ENCODE measurements around the gene ATXN7L3.

ATXN7L3 gene

GRCh38 chr17:44174427-44174826 is 25.3 kb downstream of the ATXN7L3 start:
- TF ChIP-seq TCF12 (IDR thresholded peaks at IDR 0.05; ENCODE audit: low read depth) (no peak), FOXM1 (IDR thresholded peaks at IDR 0.05; ENCODE audit: borderline replicate concordance, low read depth) (no peak), CEBPB (IDR thresholded peaks at IDR 0.05) (no peak), MAX (IDR thresholded peaks at IDR 0.05) (no peak), USF1 (IDR thresholded peaks at IDR 0.05) (no peak), ZBTB7A (IDR thresholded peaks at IDR 0.05; ENCODE audit: low read depth) (no peak), EGR1 (IDR thresholded peaks at IDR 0.05) (no peak)

GRCh38 chr17:44171931-44172455 is 27.7 kb downstream of the ATXN7L3 start:
- TF ChIP-seq USF1 (IDR thresholded peaks at IDR 0.05) (no peak), CEBPB (IDR thresholded peaks at IDR 0.05) (no peak)

- TF ChIP-seq FOXM1 (IDR thresholded peaks at IDR 0.05; ENCODE audit: borderline replicate concordance, low read depth): no peak
- TF ChIP-seq CEBPB (IDR thresholded peaks at IDR 0.05): no peak
- no peak for TF ChIP-seq ZBTB7A (IDR thresholded peaks at IDR 0.05; ENCODE audit: low read depth)
- no peak for TF ChIP-seq REST (IDR thresholded peaks at IDR 0.05; ENCODE audit: low read depth)
- TF ChIP-seq CREB1 (IDR thresholded peaks at IDR 0.05; ENCODE audit: low read depth): no peak
- TF ChIP-seq RAD21 (IDR thresholded peaks at IDR 0.05; ENCODE audit: low read depth): no peak
- no peak for TF ChIP-seq MAX (IDR thresholded peaks at IDR 0.05)
- no peak for TF ChIP-seq TEAD4 (IDR thresholded peaks at IDR 0.05)
- no peak for TF ChIP-seq EGR1 (IDR thresholded peaks at IDR 0.05)
- no peak for TF ChIP-seq TAF1 (IDR thresholded peaks at IDR 0.05; ENCODE audit: low read depth)
- TF ChIP-seq USF1 (IDR thresholded peaks at IDR 0.05): no peak
- no peak for TF ChIP-seq TCF12 (IDR thresholded peaks at IDR 0.05; ENCODE audit: low read depth)
- no peak for TF ChIP-seq YY1 (IDR thresholded peaks at IDR 0.05; ENCODE audit: low read depth)
- TF ChIP-seq NFIC (IDR thresholded peaks at IDR 0.05): no peak
- TF ChIP-seq EP300 (IDR thresholded peaks at IDR 0.05; ENCODE audit: borderline replicate concordance): no peak
Measured at GRCh38 chr17:44170499-44171201, 29.0 kb downstream of the ATXN7L3 start, which contains the start of gene ASB16. Gene ASB16 (plus strand): TSS chr17:44170704. CDS start chr17:44170790, 86 bp downstream.

- TF ChIP-seq TEAD4 (IDR thresholded peaks at IDR 0.05) (no peak), NFIC (IDR thresholded peaks at IDR 0.05) (no peak), REST (IDR thresholded peaks at IDR 0.05; ENCODE audit: low read depth) (no peak), USF1 (IDR thresholded peaks at IDR 0.05) (no peak), YY1 (IDR thresholded peaks at IDR 0.05; ENCODE audit: low read depth) (no peak), TCF12 (IDR thresholded peaks at IDR 0.05; ENCODE audit: low read depth) (no peak), CEBPB (IDR thresholded peaks at IDR 0.05) (no peak), EP300 (IDR thresholded peaks at IDR 0.05; ENCODE audit: borderline replicate concordance) (no peak), TAF1 (IDR thresholded peaks at IDR 0.05; ENCODE audit: low read depth) (no peak), ZBTB7A (IDR thresholded peaks at IDR 0.05; ENCODE audit: low read depth) (no peak), FOXM1 (IDR thresholded peaks at IDR 0.05; ENCODE audit: borderline replicate concordance, low read depth) (no peak), RAD21 (IDR thresholded peaks at IDR 0.05; ENCODE audit: low read depth) (no peak), EGR1 (IDR thresholded peaks at IDR 0.05) (no peak), MAX (IDR thresholded peaks at IDR 0.05) (no peak), CREB1 (IDR thresholded peaks at IDR 0.05; ENCODE audit: low read depth) (no peak)
Measured at GRCh38 chr17:44170135-44170498, 29.6 kb downstream of the ATXN7L3 start.

Data from Ishikawa (cell line).